Esophagus mucosa (tissue), 1 donor: ENCODE data around the gene RPS27A. TPM values are rescaled to one million over a fixed set of nuclear protein-coding genes. Genes with fewer than 3 reads are reported as not detected.

ENCODE experiments used
- total RNA-seq: library from RNA; stranded (reverse); gene quantifications from one replicate; pipeline ENCODE4 v1.2.4, GENCODE V29; 2023
- donor health status: DM: yes; HTN: yes; CAD: no.

Gene RPS27A
- total RNA-seq, 1 donor from 2014 or later, result 846 TPM

Other genes starting within 250 kb of the RPS27A start
- 137 TPM for gene RTN4, start 182.2 kb upstream of the RPS27A start, total RNA-seq
- gene CLHC1, start 395 bp upstream of the RPS27A start, total RNA-seq, result 5.3 TPM
- 24.5 TPM for gene MTIF2, start 36.5 kb downstream of the RPS27A start, total RNA-seq
- gene CCDC88A, start 187.2 kb downstream of the RPS27A start, total RNA-seq, result 13.2 TPM